ENCODE data around the gene NEU2. TPM values are rescaled to one million over a fixed set of nuclear protein-coding genes. Genes with fewer than 3 reads are reported as not detected.

The NEU2 gene
- total RNA-seq, 1 experiment from 2014 or later, result not detected

DNA sequence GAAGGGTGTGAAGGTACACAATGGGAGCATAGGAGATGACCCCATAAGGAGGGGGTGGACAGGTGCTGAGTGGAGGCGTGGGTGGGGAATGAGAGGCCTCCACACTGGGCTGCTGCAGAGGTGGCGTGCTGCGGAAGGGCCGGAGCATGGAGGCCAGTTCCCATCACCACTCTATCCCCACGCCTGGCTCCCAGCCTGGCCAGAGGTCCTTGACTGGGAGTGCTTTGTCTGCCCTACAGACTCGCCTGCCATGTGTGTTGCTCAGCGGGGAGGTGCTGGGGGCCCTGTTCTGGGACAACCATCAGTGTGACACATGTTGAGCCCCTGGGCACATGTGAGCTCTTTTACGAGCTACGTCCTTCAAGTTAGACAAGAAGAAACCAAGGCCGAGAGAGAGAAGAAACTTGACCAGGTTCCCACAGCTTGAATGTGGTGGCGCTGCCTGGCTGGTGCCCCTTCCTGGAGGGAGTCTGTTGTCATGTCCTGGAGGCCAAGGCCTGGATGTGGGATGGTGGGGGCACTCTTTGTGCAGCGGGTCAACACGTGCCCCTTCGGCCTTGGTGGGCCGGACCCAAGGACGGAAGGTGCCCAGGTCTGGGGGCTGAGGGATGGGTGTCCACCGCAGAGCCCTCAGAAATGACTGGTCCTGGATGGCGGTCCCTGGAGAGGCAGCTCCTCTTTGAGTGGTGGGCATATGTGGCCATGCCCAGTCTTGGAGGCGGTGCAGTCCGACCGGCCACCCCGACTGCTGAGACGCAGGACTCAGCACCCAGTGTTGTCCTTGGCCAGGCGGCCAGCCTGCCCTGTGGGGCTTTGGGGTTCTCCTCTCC is 26.5 kb downstream of the NEU2 start:
- Histone ChIP-seq H3K4me1 (ENCODE audit: control insufficient read depth in 1 of 2, insufficient read depth in 2 of 2, low read length in 2 of 2) (no peaks in the 10 kb centered on the region), H2AFZ (ENCODE audit: low read depth, low read length, poor library complexity, severe bottlenecking) (no peak overlapping the region), H3K9me3 (ENCODE audit: control insufficient read depth in 1 of 2, insufficient read depth in 1 of 2, low read depth in 1 of 2, low read length in 2 of 2) (no peaks in the 10 kb centered on the region), H3K4me3 (replicated peaks in 1 of 2; ENCODE audit: low read depth in 1 of 2, low read length in 2 of 2) (no peak overlapping the region), H3K27me3 (ENCODE audit: insufficient read depth, low read length) (no peaks in the 10 kb centered on the region; the same call in 1 of the 2 replicates), H4K20me1 (ENCODE audit: insufficient read depth) (no peaks in the 10 kb centered on the region), H3K4me2 (ENCODE audit: low read length) (no peak overlapping the region), H3K27ac (ENCODE audit: low read depth, low read length) (no peak overlapping the region), H3K9me2 (ENCODE audit: insufficient read depth) (no peaks in the 10 kb centered on the region), H3K36me3 (ENCODE audit: control insufficient read depth in 1 of 2, insufficient read depth in 2 of 2, low read length in 2 of 2) (no peaks in the 10 kb centered on the region), H3K79me2 (ENCODE audit: insufficient read depth, low read length) (no peaks in the 10 kb centered on the region), H3K9ac (ENCODE audit: low read length) (no peak overlapping the region)
- no TSS peak for BruUV-seq (replicated peaks)
- DNase-seq (ENCODE audit: low read depth, low spot score) (no peak), ATAC-seq (no peak)
- ChIA-PET CTCF (no interaction called here), RAD21 (ENCODE audit: low non-redundant PET in 1 of 2, low total read pairs in 2 of 2, uncharacterized antibody in 2 of 2, unreplicated experiment in 2 of 2) (no interaction called here), POLR2A (no interaction called here)
- intact Hi-C loops (cut with micrococcal nuclease), result no loop called here
- TF ChIP-seq, protein P1, sequence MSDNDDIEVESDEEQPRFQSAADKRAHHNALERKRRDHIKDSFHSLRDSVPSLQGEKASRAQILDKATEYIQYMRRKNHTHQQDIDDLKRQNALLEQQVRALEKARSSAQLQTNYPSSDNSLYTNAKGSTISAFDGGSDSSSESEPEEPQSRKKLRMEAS (IDR thresholded peaks at IDR 0.05), result no peak
- TF ChIP-seq POLR2A (IDR thresholded peaks at IDR 0.05; ENCODE audit: borderline replicate concordance, extremely low read depth, insufficient read depth, insufficient read length) (no peak), SIN3A (IDR thresholded peaks at IDR 0.05; ENCODE audit: low read depth) (no peak), TCF7L2 (IDR thresholded peaks at IDR 0.05; ENCODE audit: borderline replicate concordance, extremely low read depth, insufficient read depth, insufficient read length) (no peak), EZH2phosphoT487 (IDR thresholded peaks at IDR 0.05; ENCODE audit: borderline replicate concordance) (no peak), FOSL1 (IDR thresholded peaks at IDR 0.05; ENCODE audit: low read depth) (no peak), RAD21 (IDR thresholded peaks at IDR 0.05; ENCODE audit: low read depth) (no peak)
- TF ChIP-seq, protein P2, sequence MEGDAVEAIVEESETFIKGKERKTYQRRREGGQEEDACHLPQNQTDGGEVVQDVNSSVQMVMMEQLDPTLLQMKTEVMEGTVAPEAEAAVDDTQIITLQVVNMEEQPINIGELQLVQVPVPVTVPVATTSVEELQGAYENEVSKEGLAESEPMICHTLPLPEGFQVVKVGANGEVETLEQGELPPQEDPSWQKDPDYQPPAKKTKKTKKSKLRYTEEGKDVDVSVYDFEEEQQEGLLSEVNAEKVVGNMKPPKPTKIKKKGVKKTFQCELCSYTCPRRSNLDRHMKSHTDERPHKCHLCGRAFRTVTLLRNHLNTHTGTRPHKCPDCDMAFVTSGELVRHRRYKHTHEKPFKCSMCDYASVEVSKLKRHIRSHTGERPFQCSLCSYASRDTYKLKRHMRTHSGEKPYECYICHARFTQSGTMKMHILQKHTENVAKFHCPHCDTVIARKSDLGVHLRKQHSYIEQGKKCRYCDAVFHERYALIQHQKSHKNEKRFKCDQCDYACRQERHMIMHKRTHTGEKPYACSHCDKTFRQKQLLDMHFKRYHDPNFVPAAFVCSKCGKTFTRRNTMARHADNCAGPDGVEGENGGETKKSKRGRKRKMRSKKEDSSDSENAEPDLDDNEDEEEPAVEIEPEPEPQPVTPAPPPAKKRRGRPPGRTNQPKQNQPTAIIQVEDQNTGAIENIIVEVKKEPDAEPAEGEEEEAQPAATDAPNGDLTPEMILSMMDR (IDR thresholded peaks at IDR 0.05 in 2 of 3, conservative IDR thresholded peaks at IDR 0.05 in 1 of 3; ENCODE audit: borderline replicate concordance in 1 of 3, insufficient read depth in 1 of 3, low read depth in 2 of 3, low read length in 2 of 3), result no peak

All from HCT116 (cell line).